Measurements from ENCODE around the gene MYH10. TPM values are rescaled to one million over a fixed set of nuclear protein-coding genes. Genes with fewer than 3 reads are reported as not detected.

Gene MYH10
- total RNA-seq, 1 experiment from 2014 or later: 251 TPM

GRCh38 chr17:8426802-8427201, 203.7 kb downstream of the MYH10 start:
- Mint-ChIP-seq H3K27me3 (ENCODE audit: low read depth) (peaks cover 2% of the 10 kb centered on the region), H3K4me3 (no peak overlapping the region; a peak in 1 of 5 replicates), H3K27ac (no peak overlapping the region), H3K4me1 (no peaks in the 10 kb centered on the region), H3K36me3 (ENCODE audit: insufficient read depth in 1 of 3, low read depth in 3 of 3) (no peaks in the 10 kb centered on the region), H3K9me3 (no peaks in the 10 kb centered on the region)
- no peaks in the 10 kb centered on the region for H3K79me1 ChIP-seq (ENCODE audit: insufficient read depth, low read depth, low read length, poor library complexity, severe bottlenecking)
- no peak overlapping the region for H3K4me2 ChIP-seq (ENCODE audit: insufficient read depth, insufficient read length, low read length)
- no peak overlapping the region for H3T11ph ChIP-seq (ENCODE audit: low read length)
- H2BK5ac ChIP-seq (ENCODE audit: insufficient read length, low read length): no peak overlapping the region
- H4K5ac ChIP-seq (ENCODE audit: insufficient read length, low read depth, low read length): no peak overlapping the region
- H2AK5ac ChIP-seq (ENCODE audit: insufficient read length, low read length): no peak overlapping the region
- no peaks in the 10 kb centered on the region for H3K27me3 ChIP-seq (ENCODE audit: insufficient read depth, low read length)
- no peak overlapping the region for H2BK12ac ChIP-seq (ENCODE audit: insufficient read length, low read depth, low read length)
- H2BK120ac ChIP-seq (ENCODE audit: low read depth, low read length, poor library complexity, severe bottlenecking): no peak overlapping the region
- TF ChIP-seq CTCF (conservative IDR thresholded peaks at IDR 0.05): peak; percentile 23; the same call in 1 of the 3 replicates
- H3K4ac ChIP-seq (ENCODE audit: low read depth, low read length): no peak overlapping the region
- H2BK20ac ChIP-seq (ENCODE audit: low read depth, low read length, poor library complexity, severe bottlenecking): no peak overlapping the region
- DNase-seq: no peak
- no peak overlapping the region for H4K8ac ChIP-seq (replicated peaks; ENCODE audit: insufficient read length, low read depth, low read length)
- no peak overlapping the region for H3K27ac ChIP-seq (ENCODE audit: insufficient read length, low read depth, low read length)
- no peak overlapping the region; the same call in 1 of the 2 replicates for H3K14ac ChIP-seq (ENCODE audit: insufficient read depth, low read length)
- no peaks in the 10 kb centered on the region for H3K23me2 ChIP-seq (ENCODE audit: insufficient read length, low read depth, low read length, poor library complexity, severe bottlenecking)
- H3K18ac ChIP-seq (ENCODE audit: insufficient read length, low read depth, low read length): no peak overlapping the region
- H2BK15ac ChIP-seq (ENCODE audit: low read depth, low read length): no peak overlapping the region
- no peak overlapping the region for H3K23ac ChIP-seq (ENCODE audit: insufficient read length, low read depth, low read length)
- no peaks in the 10 kb centered on the region for H3K9me3 ChIP-seq (ENCODE audit: control insufficient read depth, low read depth, low read length)
- no peak overlapping the region for H2AFZ ChIP-seq (ENCODE audit: low read length)
- H3K9ac ChIP-seq (ENCODE audit: extremely low read depth, insufficient read length, low read length): no peak overlapping the region
- no peaks in the 10 kb centered on the region for H3K4me1 ChIP-seq (ENCODE audit: insufficient read depth, low read length)
- no peak overlapping the region for H4K91ac ChIP-seq (ENCODE audit: insufficient read length, low read depth, low read length)
- H3K56ac ChIP-seq (ENCODE audit: insufficient read length, low read depth, low read length): no peak overlapping the region
- no peaks in the 10 kb centered on the region for H3K79me2 ChIP-seq (ENCODE audit: insufficient read depth, low read length)
- no CpG with 5 or more reads among the region's 3 CpGs for WGBS (ENCODE audit: extremely low coverage, insufficient read length, low lambda C conversion rate)
- H4K20me1 ChIP-seq (ENCODE audit: control insufficient read depth, insufficient read depth, insufficient read length): no peaks in the 10 kb centered on the region
